SH-SY5Y (cell line): Measurements from ENCODE around the gene SMYD3.

ENCODE experiments used
- GATA2 ChIP-seq: IDR thresholded peaks from 2 replicates; pipeline ENCODE4 v1.6.1; 2011; ENCODE audit warnings: mild to moderate bottlenecking, low read depth, low read length
- GATA3 ChIP-seq: IDR thresholded peaks from 2 replicates; pipeline ENCODE4 v1.6.1; 2011; ENCODE audit warnings: low read depth, mild to moderate bottlenecking, low read length, moderate library complexity

SMYD3 gene

DNA sequence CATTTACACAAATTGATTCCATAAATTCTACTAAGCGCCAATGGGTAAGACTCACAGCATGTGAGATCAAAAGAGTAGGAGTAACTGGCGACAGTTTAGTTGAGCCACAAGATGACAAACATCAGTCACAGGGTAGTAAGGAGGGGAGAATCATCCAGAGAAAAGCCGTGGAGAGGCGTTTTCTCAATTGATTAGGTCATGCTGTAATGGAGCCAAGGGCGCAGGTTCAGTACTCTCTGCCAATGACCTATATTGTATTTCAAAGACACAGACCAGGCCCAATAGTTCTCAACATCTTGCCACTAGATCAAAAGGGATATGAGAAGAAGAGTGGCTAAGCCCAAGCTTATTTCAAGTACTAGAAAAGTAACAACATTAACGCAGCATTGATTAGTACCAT lies 467.5 kb downstream of the SMYD3 start:
- TF ChIP-seq GATA3, result no peak
- no peak for TF ChIP-seq GATA2

DNA sequence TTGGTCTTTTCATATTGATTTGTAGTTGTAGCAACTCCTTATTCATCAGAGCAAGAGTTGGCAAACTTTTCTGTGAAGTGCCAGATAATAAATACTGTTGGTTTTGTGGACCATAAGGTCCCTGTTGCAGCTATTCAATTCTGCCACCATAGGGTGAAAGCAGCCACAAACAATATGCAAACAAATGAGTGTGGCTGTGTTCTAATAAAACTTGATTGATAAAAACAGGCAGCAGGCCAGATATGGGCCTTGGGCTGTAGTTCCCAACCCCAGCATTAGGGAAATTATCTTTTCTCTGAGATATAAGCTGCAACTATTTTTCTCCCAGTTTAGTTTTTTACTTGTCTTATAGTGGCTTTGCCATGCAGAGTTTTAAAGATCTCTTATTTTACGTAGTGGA lies 469.2 kb downstream of the SMYD3 start:
- TF ChIP-seq GATA2 (no peak), GATA3 (no peak)

DNA sequence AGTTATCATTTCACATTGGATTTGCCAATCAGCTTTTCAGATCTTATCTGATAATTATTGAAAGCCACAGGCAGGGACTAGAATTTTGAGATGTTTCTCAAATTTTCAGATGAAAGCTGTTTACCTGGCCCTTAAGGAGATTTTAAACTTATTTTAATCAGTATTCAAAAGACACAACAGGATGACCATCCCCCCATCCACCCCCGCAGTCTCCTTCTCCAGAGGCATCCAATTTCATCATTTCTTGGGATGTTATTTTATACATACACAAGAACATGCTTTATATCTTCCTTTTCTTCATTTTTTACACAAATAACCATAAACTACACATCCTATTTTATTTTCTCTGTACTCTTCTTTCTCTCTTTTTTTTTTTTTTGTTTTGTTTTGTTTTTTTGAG lies 470.9 kb downstream of the SMYD3 start:
- TF ChIP-seq GATA2 (no peak; the same call in 1 of the 2 replicates), GATA3 (peak; percentile 41; the same call in 1 of the 2 replicates)

DNA sequence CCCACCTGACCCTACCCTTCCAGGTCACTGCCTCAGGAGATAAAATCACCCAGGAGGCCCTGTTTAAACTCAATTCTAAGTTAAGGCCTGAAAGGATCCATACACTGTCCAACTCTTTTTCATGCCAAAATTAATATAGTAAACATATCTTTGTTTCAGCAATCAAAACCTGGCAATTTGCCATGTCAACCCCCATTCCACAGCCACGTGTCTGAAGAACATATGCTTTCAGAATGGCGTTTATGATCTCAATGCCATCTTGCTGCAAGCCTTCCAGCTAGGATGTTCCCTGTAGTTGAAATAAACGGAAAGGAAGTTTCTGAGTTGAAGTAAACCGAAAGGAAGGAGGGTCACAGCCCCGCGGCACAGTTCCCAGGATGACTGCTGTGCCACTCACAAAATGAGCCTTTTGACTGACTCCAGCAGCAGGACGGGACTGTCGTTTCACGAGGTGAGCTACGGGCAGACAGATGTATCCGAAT lies 472.0 kb downstream of the SMYD3 start:
- peak; percentile 93 for TF ChIP-seq GATA2
- peak; percentile 81 for TF ChIP-seq GATA3

DNA sequence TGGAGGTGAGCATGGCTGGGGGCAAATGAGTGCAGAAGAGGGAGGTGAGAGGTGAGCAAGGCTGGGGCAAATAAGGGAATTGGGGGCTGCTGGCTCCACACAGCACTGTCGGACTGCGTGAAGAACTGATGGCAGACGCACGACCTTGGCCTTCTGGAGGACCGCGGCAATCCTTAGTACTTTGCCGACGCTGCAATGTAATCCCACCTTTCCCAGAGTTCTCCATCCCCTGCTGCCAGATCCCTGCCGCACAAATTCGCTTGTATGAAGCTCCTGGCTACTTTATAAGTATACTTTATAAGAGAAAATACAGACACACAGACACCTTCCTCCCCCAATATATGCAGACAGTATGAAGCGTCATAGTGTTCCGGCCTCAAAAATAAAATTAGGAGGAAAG lies 472.4 kb downstream of the SMYD3 start:
- no peak for TF ChIP-seq GATA3
- TF ChIP-seq GATA2, result no peak

DNA sequence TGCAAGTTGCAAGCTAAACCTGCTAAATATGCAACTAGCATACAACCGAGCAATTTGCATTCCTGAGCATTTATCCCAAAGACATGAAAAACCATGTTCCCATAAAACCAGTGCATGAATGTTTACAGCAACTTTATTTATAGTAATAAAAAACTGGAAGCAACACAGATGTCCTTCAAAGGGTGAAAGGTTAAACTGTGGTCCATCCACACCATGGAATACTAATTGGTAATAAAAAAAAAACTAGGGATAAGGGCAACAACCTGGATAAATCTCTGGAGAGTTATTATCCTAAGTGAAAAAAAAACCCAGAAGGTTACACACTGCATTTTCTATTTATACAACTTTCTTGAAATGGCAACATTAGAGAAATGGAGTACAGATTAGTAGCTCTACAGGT lies 474.1 kb downstream of the SMYD3 start:
- no peak for TF ChIP-seq GATA3
- no peak for TF ChIP-seq GATA2

DNA sequence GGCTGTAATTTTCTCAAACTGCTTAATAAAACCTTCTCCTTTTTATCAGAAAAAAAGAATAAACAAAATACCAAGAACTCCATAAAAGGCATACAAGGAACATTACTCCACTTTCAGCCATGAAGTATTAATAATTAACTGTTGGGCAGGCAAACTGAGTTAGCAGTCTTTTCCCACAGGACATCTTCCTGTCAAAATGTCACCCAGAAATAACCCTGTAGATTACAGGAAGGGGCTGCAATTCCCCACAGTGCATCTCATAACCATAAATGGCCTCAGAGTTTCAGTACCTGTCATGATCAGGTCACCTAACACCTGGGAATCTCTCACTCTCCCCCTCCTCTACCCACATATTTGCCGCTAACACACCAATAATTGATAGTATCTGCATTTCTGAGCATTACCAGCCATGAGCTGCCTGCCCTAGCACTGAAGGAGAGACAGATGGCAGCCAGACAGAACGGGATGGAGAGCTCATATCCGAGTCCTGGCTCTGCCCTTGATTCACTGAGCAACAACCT lies 475.0 kb downstream of the SMYD3 start:
- TF ChIP-seq GATA3 (no peak), GATA2 (peak; percentile 71)

DNA sequence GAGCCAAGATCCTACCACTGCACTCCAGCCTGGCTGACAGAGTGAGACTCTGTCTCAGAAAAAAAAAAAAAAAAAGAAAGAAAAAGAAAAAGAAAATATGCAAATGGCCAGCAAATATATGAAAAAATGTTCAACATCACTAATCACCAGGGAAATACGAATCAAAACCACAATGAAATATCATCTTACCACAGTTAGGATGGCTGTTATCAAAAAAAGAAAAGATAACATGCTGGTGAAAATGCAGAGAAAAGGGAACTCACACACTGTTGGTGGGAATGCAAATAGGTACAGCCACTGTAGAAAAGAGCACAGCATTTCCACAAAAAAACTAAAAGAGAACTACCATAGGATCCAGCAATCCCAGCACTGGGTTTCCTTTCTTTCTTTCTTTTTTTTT lies 477.5 kb downstream of the SMYD3 start:
- TF ChIP-seq GATA3 (no peak), GATA2 (no peak)

DNA sequence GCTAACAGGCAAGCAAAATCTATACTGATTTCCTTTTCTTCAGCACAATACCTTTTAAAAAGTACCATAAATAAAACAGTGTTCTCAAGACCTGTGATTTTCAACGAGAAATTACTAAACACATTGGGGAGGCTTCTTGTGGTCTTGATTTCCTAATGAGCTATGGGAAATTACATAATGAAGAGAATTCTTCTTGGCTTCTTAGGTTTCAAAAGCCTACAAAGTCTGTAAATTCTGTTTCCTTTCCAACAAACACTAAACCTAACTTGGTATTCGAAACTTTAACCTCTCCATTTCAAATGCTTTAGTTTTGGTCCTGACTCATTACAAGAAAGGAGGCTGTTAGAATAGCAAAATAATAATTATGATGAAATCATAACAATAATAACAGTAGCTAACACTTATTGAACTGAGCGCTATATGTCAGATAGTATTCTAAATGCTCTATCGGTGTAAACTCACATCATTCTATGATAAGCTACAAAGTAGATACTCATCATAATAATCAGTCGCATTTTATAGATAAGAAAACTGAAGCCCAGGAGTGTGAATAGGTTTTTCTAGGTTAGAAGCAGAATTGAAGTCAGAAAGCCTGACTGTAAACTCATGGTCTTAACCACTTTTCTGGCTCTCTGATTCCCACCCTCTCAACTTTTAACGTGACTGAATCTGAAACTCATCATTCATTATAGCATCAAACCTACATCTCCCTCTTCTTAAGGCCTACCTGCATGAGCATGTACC lies 486.7 kb downstream of the SMYD3 start:
- TF ChIP-seq GATA2 (no peak), GATA3 (no peak)

DNA sequence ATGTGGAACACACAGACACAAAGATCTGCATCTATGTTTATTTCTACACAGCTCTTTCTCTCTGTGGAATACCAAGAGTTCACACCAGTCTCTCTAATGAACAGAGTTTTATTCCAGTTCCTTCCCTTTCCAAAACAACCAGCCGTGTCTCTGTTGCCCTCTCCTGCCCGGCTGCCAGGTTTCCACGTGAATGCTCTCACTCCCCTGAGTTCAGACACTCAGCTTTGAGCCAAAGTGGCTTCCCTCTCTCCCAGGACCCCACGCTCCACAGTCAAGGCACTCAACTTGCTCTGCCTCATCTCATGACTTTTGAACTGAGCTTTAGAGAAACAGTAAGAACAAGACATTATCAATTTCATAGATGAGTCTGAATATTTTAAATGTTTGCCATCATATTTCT lies 488.9 kb downstream of the SMYD3 start:
- TF ChIP-seq GATA2, result no peak
- no peak for TF ChIP-seq GATA3

DNA sequence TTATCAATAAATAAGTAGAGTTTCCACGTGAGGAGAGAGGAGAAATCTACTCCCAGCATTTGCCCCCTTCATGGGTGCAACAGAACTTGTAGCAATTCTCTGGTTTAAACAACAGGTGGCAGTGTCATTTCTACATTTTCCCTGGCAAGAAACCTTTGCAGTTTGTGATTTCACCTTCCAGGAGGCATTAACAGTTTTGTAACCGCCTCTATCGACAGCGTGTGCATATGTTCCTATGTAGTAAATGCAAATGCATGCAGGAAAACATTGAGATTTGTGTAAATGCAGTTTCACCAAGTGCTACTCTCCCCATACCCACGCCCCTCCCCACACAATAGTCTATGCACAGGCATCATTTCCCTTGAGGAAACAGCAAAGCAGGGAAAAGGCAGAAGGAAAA lies 494.7 kb downstream of the SMYD3 start:
- TF ChIP-seq GATA2, result no peak
- no peak for TF ChIP-seq GATA3

DNA sequence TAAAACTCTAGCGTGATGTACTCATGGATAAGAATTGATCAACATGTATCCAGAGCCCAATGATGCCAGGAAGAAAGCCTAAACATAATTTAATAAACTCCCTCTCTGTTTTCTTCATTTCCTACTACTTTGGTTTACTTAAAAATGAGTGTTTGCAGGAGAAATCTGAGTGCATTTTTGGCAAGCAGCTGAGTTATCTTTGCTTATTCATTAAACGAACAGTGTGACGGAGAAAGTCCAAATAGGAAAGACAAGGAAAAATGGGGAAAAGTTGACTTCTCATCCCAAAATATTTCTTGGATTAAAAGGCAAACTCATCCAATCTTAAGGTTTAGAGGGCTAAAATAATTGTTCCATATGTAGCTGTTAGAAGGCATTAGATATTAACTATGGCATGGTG lies 496.7 kb downstream of the SMYD3 start:
- no peak for TF ChIP-seq GATA3
- no peak for TF ChIP-seq GATA2

DNA sequence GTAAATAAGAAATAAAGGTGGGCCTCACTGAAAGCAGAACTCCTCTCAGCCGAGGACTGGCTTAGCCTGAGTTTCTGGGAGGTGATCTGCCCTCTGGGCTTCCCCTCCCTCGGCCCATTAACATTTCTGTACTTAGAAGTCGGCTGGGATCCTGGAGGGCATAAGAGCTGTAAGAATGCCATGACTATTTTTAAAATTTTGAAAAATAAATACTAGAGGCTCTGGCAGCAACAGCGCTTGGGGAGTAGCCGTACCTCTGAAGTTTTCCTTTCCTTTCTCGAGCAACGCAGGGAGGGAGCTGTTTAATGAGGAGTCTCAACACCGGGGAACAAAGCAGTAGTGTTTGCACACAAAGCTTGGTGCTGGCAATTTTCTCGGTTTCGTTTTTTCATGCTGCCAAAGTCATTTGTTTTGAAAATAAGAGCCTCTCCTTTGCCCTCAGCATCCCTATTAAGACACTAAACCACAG lies 498.7 kb downstream of the SMYD3 start:
- TF ChIP-seq GATA3 (no peak), GATA2 (no peak)

DNA sequence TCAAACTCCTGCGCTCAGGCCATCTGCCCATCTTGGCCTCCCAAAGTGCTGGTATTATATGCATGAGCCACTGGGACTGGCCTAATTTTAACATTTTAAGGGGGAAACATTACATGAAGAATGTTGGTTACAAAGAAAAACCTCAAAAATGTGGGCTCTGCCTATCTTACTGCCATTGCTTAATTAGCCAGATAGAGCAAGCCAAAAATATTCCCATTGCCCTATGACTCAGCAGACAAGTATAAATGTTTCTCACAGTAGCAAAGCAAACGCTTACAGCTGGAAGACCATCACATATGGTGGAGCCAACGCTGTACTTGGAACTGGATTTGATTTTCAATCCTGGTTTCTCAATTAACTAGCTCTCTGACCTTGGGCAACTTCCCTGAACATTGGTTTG lies 502.0 kb downstream of the SMYD3 start:
- TF ChIP-seq GATA2, result no peak
- no peak for TF ChIP-seq GATA3

DNA sequence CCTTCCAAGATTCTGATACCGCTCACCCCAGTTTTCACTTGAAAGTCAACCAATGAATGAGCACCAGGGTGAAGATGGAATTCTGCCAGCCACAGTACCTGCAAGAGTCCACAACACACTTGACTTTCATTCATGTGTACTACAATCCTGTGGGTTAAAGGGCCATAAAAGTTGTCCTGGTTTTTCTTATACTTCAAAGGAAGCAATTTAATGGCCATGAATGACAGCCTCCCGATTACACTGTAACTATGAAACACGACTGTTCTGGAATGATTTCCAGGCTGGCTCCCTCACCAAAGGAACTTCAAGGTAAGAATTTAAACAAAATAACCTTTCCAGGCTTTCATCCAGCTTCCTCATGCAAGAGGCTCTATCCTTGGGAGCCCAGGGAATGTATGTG lies 502.8 kb downstream of the SMYD3 start:
- TF ChIP-seq GATA2 (no peak), GATA3 (no peak)
